ENCODE data around the gene EML6. TPM values are rescaled to one million over a fixed set of nuclear protein-coding genes. Genes with fewer than 3 reads are reported as not detected.

EML6 gene
- total and polyA plus RNA-seq, 2 experiments from 2014 or later, result 2.7 to 6.2 TPM

DNA sequence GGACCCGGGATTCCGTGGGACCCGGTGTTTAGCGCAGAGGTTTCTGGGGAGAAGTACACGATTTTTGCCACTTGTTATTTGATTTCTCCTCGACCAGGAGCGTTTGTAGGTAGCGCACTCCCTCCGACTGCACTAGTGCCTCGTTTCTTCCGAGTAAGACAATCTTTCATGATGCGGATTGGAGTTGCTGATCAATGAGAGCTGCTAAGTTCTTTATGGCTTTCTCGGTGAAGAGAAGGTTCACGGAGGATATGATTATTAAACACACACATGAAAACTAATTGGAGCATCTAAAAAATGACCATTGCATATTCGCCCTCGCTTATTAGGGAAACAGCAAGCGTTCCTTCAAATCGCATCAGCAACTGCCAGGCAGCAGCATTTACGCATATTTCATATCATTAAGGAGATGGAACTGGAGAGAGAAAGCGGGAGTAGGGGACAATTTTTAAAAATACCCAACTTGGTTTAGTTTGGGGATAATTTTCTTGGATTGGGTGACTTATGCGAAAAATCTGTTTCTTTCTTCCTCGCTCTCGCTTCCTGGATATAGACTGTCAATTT, 616 bp downstream of the EML6 start:
- Histone ChIP-seq H3F3A (replicated peaks; ENCODE audit: low read depth) (peaks cover 3% of the 10 kb centered on the region; the same call in 1 of the 2 replicates), H3K36me3 (ENCODE audit: insufficient read depth) (no peaks in the 10 kb centered on the region), H2AFZ (peak overlapping the region; percentile 99), H3K4me1 (ENCODE audit: insufficient read depth) (peaks cover 6% of the 10 kb centered on the region), H3K27me3 (ENCODE audit: insufficient read depth) (peaks cover 41% of the 10 kb centered on the region), H3K79me2 (replicated peaks; ENCODE audit: insufficient read depth) (no peaks in the 10 kb centered on the region), H4K20me1 (replicated peaks; ENCODE audit: insufficient read depth) (no peaks in the 10 kb centered on the region; the same call in 1 of the 2 replicates), H3K4me2 (peak overlapping the region; percentile 100), H3K9me2 (ENCODE audit: insufficient read depth) (no peaks in the 10 kb centered on the region), H3K4me3 (peak overlapping the region; percentile 81), H3K27ac (ENCODE audit: low read depth) (no peak overlapping the region)
- TF ChIP-seq CREB1 (CRISPR knock-in tag; IDR thresholded peaks at IDR 0.05; ENCODE audit: low read depth), result no peak
- TF ChIP-seq, protein P1, sequence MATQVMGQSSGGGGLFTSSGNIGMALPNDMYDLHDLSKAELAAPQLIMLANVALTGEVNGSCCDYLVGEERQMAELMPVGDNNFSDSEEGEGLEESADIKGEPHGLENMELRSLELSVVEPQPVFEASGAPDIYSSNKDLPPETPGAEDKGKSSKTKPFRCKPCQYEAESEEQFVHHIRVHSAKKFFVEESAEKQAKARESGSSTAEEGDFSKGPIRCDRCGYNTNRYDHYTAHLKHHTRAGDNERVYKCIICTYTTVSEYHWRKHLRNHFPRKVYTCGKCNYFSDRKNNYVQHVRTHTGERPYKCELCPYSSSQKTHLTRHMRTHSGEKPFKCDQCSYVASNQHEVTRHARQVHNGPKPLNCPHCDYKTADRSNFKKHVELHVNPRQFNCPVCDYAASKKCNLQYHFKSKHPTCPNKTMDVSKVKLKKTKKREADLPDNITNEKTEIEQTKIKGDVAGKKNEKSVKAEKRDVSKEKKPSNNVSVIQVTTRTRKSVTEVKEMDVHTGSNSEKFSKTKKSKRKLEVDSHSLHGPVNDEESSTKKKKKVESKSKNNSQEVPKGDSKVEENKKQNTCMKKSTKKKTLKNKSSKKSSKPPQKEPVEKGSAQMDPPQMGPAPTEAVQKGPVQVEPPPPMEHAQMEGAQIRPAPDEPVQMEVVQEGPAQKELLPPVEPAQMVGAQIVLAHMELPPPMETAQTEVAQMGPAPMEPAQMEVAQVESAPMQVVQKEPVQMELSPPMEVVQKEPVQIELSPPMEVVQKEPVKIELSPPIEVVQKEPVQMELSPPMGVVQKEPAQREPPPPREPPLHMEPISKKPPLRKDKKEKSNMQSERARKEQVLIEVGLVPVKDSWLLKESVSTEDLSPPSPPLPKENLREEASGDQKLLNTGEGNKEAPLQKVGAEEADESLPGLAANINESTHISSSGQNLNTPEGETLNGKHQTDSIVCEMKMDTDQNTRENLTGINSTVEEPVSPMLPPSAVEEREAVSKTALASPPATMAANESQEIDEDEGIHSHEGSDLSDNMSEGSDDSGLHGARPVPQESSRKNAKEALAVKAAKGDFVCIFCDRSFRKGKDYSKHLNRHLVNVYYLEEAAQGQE (IDR thresholded peaks at IDR 0.05; ENCODE audit: unreplicated experiment), result no peak
- no peak for TF ChIP-seq ZNF114 (CRISPR knock-in tag; IDR thresholded peaks at IDR 0.05)
- TF ChIP-seq ZNF331 (CRISPR knock-in tag; IDR thresholded peaks at IDR 0.05; ENCODE audit: low read depth), result no peak
- TF ChIP-seq, protein P2, sequence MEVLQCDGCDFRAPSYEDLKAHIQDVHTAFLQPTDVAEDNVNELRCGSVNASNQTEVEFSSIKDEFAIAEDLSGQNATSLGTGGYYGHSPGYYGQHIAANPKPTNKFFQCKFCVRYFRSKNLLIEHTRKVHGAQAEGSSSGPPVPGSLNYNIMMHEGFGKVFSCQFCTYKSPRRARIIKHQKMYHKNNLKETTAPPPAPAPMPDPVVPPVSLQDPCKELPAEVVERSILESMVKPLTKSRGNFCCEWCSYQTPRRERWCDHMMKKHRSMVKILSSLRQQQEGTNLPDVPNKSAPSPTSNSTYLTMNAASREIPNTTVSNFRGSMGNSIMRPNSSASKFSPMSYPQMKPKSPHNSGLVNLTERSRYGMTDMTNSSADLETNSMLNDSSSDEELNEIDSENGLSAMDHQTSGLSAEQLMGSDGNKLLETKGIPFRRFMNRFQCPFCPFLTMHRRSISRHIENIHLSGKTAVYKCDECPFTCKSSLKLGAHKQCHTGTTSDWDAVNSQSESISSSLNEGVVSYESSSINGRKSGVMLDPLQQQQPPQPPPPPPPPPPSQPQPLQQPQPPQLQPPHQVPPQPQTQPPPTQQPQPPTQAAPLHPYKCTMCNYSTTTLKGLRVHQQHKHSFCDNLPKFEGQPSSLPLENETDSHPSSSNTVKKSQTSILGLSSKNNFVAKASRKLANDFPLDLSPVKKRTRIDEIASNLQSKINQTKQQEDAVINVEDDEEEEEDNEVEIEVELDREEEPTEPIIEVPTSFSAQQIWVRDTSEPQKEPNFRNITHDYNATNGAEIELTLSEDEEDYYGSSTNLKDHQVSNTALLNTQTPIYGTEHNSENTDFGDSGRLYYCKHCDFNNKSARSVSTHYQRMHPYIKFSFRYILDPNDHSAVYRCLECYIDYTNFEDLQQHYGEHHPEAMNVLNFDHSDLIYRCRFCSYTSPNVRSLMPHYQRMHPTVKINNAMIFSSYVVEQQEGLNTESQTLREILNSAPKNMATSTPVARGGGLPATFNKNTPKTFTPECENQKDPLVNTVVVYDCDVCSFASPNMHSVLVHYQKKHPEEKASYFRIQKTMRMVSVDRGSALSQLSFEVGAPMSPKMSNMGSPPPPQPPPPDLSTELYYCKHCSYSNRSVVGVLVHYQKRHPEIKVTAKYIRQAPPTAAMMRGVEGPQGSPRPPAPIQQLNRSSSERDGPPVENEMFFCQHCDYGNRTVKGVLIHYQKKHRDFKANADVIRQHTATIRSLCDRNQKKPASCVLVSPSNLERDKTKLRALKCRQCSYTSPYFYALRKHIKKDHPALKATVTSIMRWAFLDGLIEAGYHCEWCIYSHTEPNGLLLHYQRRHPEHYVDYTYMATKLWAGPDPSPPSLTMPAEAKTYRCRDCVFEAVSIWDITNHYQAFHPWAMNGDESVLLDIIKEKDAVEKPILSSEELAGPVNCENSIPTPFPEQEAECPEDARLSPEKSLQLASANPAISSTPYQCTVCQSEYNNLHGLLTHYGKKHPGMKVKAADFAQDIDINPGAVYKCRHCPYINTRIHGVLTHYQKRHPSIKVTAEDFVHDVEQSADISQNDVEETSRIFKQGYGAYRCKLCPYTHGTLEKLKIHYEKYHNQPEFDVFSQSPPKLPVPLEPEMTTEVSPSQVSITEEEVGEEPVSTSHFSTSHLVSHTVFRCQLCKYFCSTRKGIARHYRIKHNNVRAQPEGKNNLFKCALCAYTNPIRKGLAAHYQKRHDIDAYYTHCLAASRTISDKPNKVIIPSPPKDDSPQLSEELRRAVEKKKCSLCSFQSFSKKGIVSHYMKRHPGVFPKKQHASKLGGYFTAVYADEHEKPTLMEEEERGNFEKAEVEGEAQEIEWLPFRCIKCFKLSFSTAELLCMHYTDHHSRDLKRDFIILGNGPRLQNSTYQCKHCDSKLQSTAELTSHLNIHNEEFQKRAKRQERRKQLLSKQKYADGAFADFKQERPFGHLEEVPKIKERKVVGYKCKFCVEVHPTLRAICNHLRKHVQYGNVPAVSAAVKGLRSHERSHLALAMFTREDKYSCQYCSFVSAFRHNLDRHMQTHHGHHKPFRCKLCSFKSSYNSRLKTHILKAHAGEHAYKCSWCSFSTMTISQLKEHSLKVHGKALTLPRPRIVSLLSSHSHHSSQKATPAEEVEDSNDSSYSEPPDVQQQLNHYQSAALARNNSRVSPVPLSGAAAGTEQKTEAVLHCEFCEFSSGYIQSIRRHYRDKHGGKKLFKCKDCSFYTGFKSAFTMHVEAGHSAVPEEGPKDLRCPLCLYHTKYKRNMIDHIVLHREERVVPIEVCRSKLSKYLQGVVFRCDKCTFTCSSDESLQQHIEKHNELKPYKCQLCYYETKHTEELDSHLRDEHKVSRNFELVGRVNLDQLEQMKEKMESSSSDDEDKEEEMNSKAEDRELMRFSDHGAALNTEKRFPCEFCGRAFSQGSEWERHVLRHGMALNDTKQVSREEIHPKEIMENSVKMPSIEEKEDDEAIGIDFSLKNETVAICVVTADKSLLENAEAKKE (CRISPR knock-in tag; IDR thresholded peaks at IDR 0.05), result no peak
- no peak for TF ChIP-seq STAT1 (IDR thresholded peaks at IDR 0.05; ENCODE audit: unreplicated experiment)
- TF ChIP-seq POLR2AphosphoS5 (IDR thresholded peaks at IDR 0.05; ENCODE audit: low read depth), result no peak
- peak; percentile 76 for TF ChIP-seq EZH2 (IDR thresholded peaks at IDR 0.05; ENCODE audit: low read depth, unreplicated experiment)
- TF ChIP-seq, protein P3, sequence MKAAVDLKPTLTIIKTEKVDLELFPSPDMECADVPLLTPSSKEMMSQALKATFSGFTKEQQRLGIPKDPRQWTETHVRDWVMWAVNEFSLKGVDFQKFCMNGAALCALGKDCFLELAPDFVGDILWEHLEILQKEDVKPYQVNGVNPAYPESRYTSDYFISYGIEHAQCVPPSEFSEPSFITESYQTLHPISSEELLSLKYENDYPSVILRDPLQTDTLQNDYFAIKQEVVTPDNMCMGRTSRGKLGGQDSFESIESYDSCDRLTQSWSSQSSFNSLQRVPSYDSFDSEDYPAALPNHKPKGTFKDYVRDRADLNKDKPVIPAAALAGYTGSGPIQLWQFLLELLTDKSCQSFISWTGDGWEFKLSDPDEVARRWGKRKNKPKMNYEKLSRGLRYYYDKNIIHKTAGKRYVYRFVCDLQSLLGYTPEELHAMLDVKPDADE (IDR thresholded peaks at IDR 0.05), result no peak
- no peaks in the 10 kb centered on the region; the same call in 2 of the 3 replicates for H3K36me3 Mint-ChIP-seq (ENCODE audit: low read depth)
- no peaks in the 10 kb centered on the region for H3K9me3 Mint-ChIP-seq
- ATAC-seq (peak; percentile 14), DNase-seq (ENCODE audit: low spot score) (peak; percentile 49)
- peaks cover 6% of the 10 kb centered on the region for H3K4me1 Mint-ChIP-seq
- H3K27me3 Mint-ChIP-seq (ENCODE audit: insufficient read depth, low read depth, poor library complexity), result peaks cover 36% of the 10 kb centered on the region
- no peak overlapping the region for H3K27ac Mint-ChIP-seq
- peak overlapping the region; percentile 82 for H3K4me3 Mint-ChIP-seq

Data from GM23338 (cell line).